ENCODE data around the gene CDK15.

Gene CDK15

GRCh38 chr2:201930831-201931230 lies 124.5 kb downstream of the CDK15 start:
- TF ChIP-seq EZH2 (IDR thresholded peaks at IDR 0.05) = no peak
- no peak for TF ChIP-seq POLR2AphosphoS5 (IDR thresholded peaks at IDR 0.05; ENCODE audit: borderline replicate concordance, low read depth, low read length)
- TF ChIP-seq FOXP2 (optimal IDR thresholded peaks at IDR 0.05; ENCODE audit: control extremely low read depth, extremely low read length, insufficient read depth) = no peak
- no peak for DNase-seq (ENCODE audit: low read depth, low spot score)
- no peaks in the 10 kb centered on the region for H3K36me3 ChIP-seq (ENCODE audit: insufficient read depth, low read length)

GRCh38 chr2:201931475-201931874 lies 125.1 kb downstream of the CDK15 start:
- peak; percentile 37 for DNase-seq (ENCODE audit: low read depth, low spot score)
- H3K4me3 ChIP-seq = no peak overlapping the region
- TF ChIP-seq POLR2AphosphoS5 (IDR thresholded peaks at IDR 0.05; ENCODE audit: borderline replicate concordance, low read depth, low read length) (peak; percentile 46; the same call in 1 of the 2 replicates), FOXP2 (optimal IDR thresholded peaks at IDR 0.05; ENCODE audit: control extremely low read depth, extremely low read length, insufficient read depth) (no peak)
- no peak overlapping the region for H3K27ac ChIP-seq
- H3K9ac ChIP-seq (ENCODE audit: insufficient read length) = no peak overlapping the region
- no peaks in the 10 kb centered on the region for H3K36me3 ChIP-seq (ENCODE audit: insufficient read depth, low read length)
- peaks cover 3% of the 10 kb centered on the region; the same call in 1 of the 2 replicates for H3K9me3 ChIP-seq (ENCODE audit: low read depth, low read length)

More at GRCh38 chr2:201930831-201931230, 124.5 kb downstream of the CDK15 start:
- Histone ChIP-seq H3K9me3 (ENCODE audit: low read depth, low read length) (peaks cover 3% of the 10 kb centered on the region; the same call in 1 of the 2 replicates), H3K9ac (ENCODE audit: insufficient read length) (no peak overlapping the region), H3K27ac (no peak overlapping the region), H3K4me3 (no peak overlapping the region)

GRCh38 chr2:201931951-201932350 lies 125.6 kb downstream of the CDK15 start:
- Histone ChIP-seq H3K9ac (ENCODE audit: insufficient read length) (no peak overlapping the region), H3K27ac (no peak overlapping the region), H3K36me3 (ENCODE audit: insufficient read depth, low read length) (no peaks in the 10 kb centered on the region), H3K4me3 (peak overlapping the region; percentile 0; the same call in 1 of the 2 replicates), H3K9me3 (ENCODE audit: low read depth, low read length) (peaks cover 3% of the 10 kb centered on the region; the same call in 1 of the 2 replicates)
- no peak for TF ChIP-seq POLR2AphosphoS5 (IDR thresholded peaks at IDR 0.05; ENCODE audit: borderline replicate concordance, low read depth, low read length)
- no peak for TF ChIP-seq EZH2 (IDR thresholded peaks at IDR 0.05)
- no peak for TF ChIP-seq FOXP2 (optimal IDR thresholded peaks at IDR 0.05; ENCODE audit: control extremely low read depth, extremely low read length, insufficient read depth)
- DNase-seq (ENCODE audit: low read depth, low spot score) = no peak

GRCh38 chr2:201932511-201932910 lies 126.2 kb downstream of the CDK15 start:
- peaks cover 3% of the 10 kb centered on the region; the same call in 1 of the 2 replicates for H3K9me3 ChIP-seq (ENCODE audit: low read depth, low read length)
- H3K27ac ChIP-seq = no peak overlapping the region
- H3K36me3 ChIP-seq (ENCODE audit: insufficient read depth, low read length) = no peaks in the 10 kb centered on the region
- H3K4me3 ChIP-seq = no peak overlapping the region; the same call in 1 of the 2 replicates
- DNase-seq (ENCODE audit: low read depth, low spot score) = peak; percentile 18
- TF ChIP-seq EZH2 (IDR thresholded peaks at IDR 0.05) = no peak
- TF ChIP-seq FOXP2 (optimal IDR thresholded peaks at IDR 0.05; ENCODE audit: control extremely low read depth, extremely low read length, insufficient read depth) = no peak
- no peak; the same call in 1 of the 2 replicates for TF ChIP-seq POLR2AphosphoS5 (IDR thresholded peaks at IDR 0.05; ENCODE audit: borderline replicate concordance, low read depth, low read length)
- no peak overlapping the region for H3K9ac ChIP-seq (ENCODE audit: insufficient read length)

GRCh38 chr2:201933792-201934237 lies 127.5 kb downstream of the CDK15 start:
- Histone ChIP-seq H3K36me3 (ENCODE audit: insufficient read depth, low read length) (no peaks in the 10 kb centered on the region), H3K9me3 (ENCODE audit: low read depth, low read length) (peaks cover 3% of the 10 kb centered on the region; the same call in 1 of the 2 replicates), H3K4me3 (no peak overlapping the region), H3K27ac (no peak overlapping the region), H3K9ac (ENCODE audit: insufficient read length) (no peak overlapping the region)
- TF ChIP-seq EZH2 (IDR thresholded peaks at IDR 0.05) = no peak
- TF ChIP-seq FOXP2 (optimal IDR thresholded peaks at IDR 0.05; ENCODE audit: control extremely low read depth, extremely low read length, insufficient read depth) = no peak
- TF ChIP-seq POLR2AphosphoS5 (IDR thresholded peaks at IDR 0.05; ENCODE audit: borderline replicate concordance, low read depth, low read length) = no peak
- no peak for DNase-seq (ENCODE audit: low read depth, low spot score)

GRCh38 chr2:201936817-201937216 lies 130.5 kb downstream of the CDK15 start:
- no peak overlapping the region for H3K27ac ChIP-seq
- no peak overlapping the region for H3K4me3 ChIP-seq
- DNase-seq (ENCODE audit: low read depth, low spot score) = no peak
- no peaks in the 10 kb centered on the region for H3K36me3 ChIP-seq (ENCODE audit: insufficient read depth, low read length)
- H3K9me3 ChIP-seq (ENCODE audit: low read depth, low read length) = peaks cover 3% of the 10 kb centered on the region; the same call in 1 of the 2 replicates
- H3K9ac ChIP-seq (ENCODE audit: insufficient read length) = no peak overlapping the region
- TF ChIP-seq POLR2AphosphoS5 (IDR thresholded peaks at IDR 0.05; ENCODE audit: borderline replicate concordance, low read depth, low read length) (no peak), FOXP2 (optimal IDR thresholded peaks at IDR 0.05; ENCODE audit: control extremely low read depth, extremely low read length, insufficient read depth) (no peak), EZH2 (IDR thresholded peaks at IDR 0.05) (no peak)

- Histone ChIP-seq H3K36me3 (ENCODE audit: insufficient read depth, low read length) (no peaks in the 10 kb centered on the region), H3K9me3 (ENCODE audit: low read depth, low read length) (peaks cover 3% of the 10 kb centered on the region; the same call in 1 of the 2 replicates), H3K9ac (ENCODE audit: insufficient read length) (no peak overlapping the region), H3K27ac (no peak overlapping the region), H3K4me3 (no peak overlapping the region)
- TF ChIP-seq POLR2AphosphoS5 (IDR thresholded peaks at IDR 0.05; ENCODE audit: borderline replicate concordance, low read depth, low read length) = no peak
- no peak for TF ChIP-seq EZH2 (IDR thresholded peaks at IDR 0.05)
- no peak for TF ChIP-seq FOXP2 (optimal IDR thresholded peaks at IDR 0.05; ENCODE audit: control extremely low read depth, extremely low read length, insufficient read depth)
- DNase-seq (ENCODE audit: low read depth, low spot score) = no peak
Observed at GRCh38 chr2:201937343-201937742, 131.0 kb downstream of the CDK15 start.

GRCh38 chr2:201938156-201938775 lies 131.9 kb downstream of the CDK15 start:
- DNase-seq (ENCODE audit: low read depth, low spot score) = no peak
- TF ChIP-seq EZH2 (IDR thresholded peaks at IDR 0.05) = no peak
- no peak for TF ChIP-seq FOXP2 (optimal IDR thresholded peaks at IDR 0.05; ENCODE audit: control extremely low read depth, extremely low read length, insufficient read depth)
- TF ChIP-seq POLR2AphosphoS5 (IDR thresholded peaks at IDR 0.05; ENCODE audit: borderline replicate concordance, low read depth, low read length) = no peak
- H3K27ac ChIP-seq = no peak overlapping the region

More at GRCh38 chr2:201938156-201938775, 131.9 kb downstream of the CDK15 start:
- Histone ChIP-seq H3K9me3 (ENCODE audit: low read depth, low read length) (peaks cover 3% of the 10 kb centered on the region; the same call in 1 of the 2 replicates), H3K9ac (ENCODE audit: insufficient read length) (no peak overlapping the region), H3K36me3 (ENCODE audit: insufficient read depth, low read length) (no peaks in the 10 kb centered on the region), H3K4me3 (no peak overlapping the region)
